HG03103 (cell line): Measurements from ENCODE around the gene SUGCT.
"Not testable (repeated sequence)": the region's sequence is repeated elsewhere in the genome, so short reads cannot be mapped to it uniquely, and the experiment has no call there.

Experiments used
- ATAC-seq: cut with Tn5 transposase; IDR thresholded peaks from one replicate; pipeline ENCODE4 v1.9.1; 2021; ENCODE audit warnings: low read depth; ENCODE audit not compliant: unreplicated experiment

The SUGCT gene

GRCh38 chr7:40602351-40602750 lies 467.5 kb downstream of the SUGCT start:
- not testable (repeated sequence) for ATAC-seq

GRCh38 chr7:40604601-40605438 lies 470.0 kb downstream of the SUGCT start:
- peak; percentile 88 for ATAC-seq

- no peak for ATAC-seq
Observed at GRCh38 chr7:40608321-40609075, 473.7 kb downstream of the SUGCT start.

- no peak for ATAC-seq
Observed at GRCh38 chr7:40610461-40610860, 475.7 kb downstream of the SUGCT start.

- no peak for ATAC-seq
Observed at GRCh38 chr7:40611095-40611871, 476.5 kb downstream of the SUGCT start.

GRCh38 chr7:40612298-40612697 lies 477.5 kb downstream of the SUGCT start:
- no peak for ATAC-seq

GRCh38 chr7:40619647-40620046 lies 484.8 kb downstream of the SUGCT start:
- no peak for ATAC-seq

GRCh38 chr7:40621592-40621998 lies 486.8 kb downstream of the SUGCT start:
- no peak for ATAC-seq

GRCh38 chr7:40622941-40623501 lies 488.2 kb downstream of the SUGCT start:
- no peak for ATAC-seq

GRCh38 chr7:40623863-40624262 lies 489.1 kb downstream of the SUGCT start:
- ATAC-seq: no peak

GRCh38 chr7:40627361-40627760 lies 492.6 kb downstream of the SUGCT start:
- not testable (repeated sequence) for ATAC-seq

GRCh38 chr7:40629891-40630290 lies 495.1 kb downstream of the SUGCT start:
- no peak for ATAC-seq

GRCh38 chr7:40634118-40634517 lies 499.3 kb downstream of the SUGCT start:
- no peak for ATAC-seq

- no peak for ATAC-seq
Observed at GRCh38 chr7:40638545-40639320, 503.9 kb downstream of the SUGCT start.

- no peak for ATAC-seq
Observed at GRCh38 chr7:40640566-40640965, 505.8 kb downstream of the SUGCT start.

GRCh38 chr7:40641701-40642100 lies 506.9 kb downstream of the SUGCT start:
- ATAC-seq: no peak

- no peak for ATAC-seq
Observed at GRCh38 chr7:40643664-40644063, 508.9 kb downstream of the SUGCT start.

GRCh38 chr7:40644454-40645188 lies 509.8 kb downstream of the SUGCT start:
- no peak for ATAC-seq

GRCh38 chr7:40645197-40645596 lies 510.4 kb downstream of the SUGCT start:
- no peak for ATAC-seq
